Muscle layer of colon (tissue), 2 donors: Measurements from ENCODE around the gene ADGRD1.
A peak's percentile ranks its signal among the peaks of the same experiment; 100 is the strongest.

Experiments used
- H3K27ac ChIP-seq: one replicate; pipeline ENCODE4 v1.7.0; 2013; ENCODE audit warnings: low read depth, mild to moderate bottlenecking, low read length, moderate library complexity
- H3K27me3 ChIP-seq, 2 donors: one replicate each; pipeline ENCODE4 v1.7.0; 2013; ENCODE audit warnings: low read length in 2 of 2, mild to moderate bottlenecking in 2 of 2; ENCODE audit not compliant: insufficient read depth in 2 of 2, control insufficient read depth in 1 of 2
- H3K36me3 ChIP-seq: one replicate; pipeline ENCODE4 v1.7.0; 2013; ENCODE audit warnings: mild to moderate bottlenecking, low read length; ENCODE audit not compliant: insufficient read depth
- H3K4me1 ChIP-seq: one replicate; pipeline ENCODE4 v1.7.0; 2013; ENCODE audit warnings: mild to moderate bottlenecking, low read length; ENCODE audit not compliant: insufficient read depth
- H3K4me3 ChIP-seq, 2 donors: one replicate each; pipeline ENCODE4 v1.7.0; 2013; ENCODE audit warnings: low read length in 2 of 2, low read depth in 1 of 2, mild to moderate bottlenecking in 1 of 2, moderate library complexity in 1 of 2
- H3K9ac ChIP-seq: one replicate; pipeline ENCODE4 v1.7.0; 2013; ENCODE audit warnings: low read length
- H3K9me3 ChIP-seq: one replicate; pipeline ENCODE4 v1.7.0; 2013; ENCODE audit warnings: mild to moderate bottlenecking, low read length
- donor health status: abdominal sarcoma.
- donor health status: Adenocarcinoma of cecum.

ADGRD1 gene

GRCh38 chr12:131033486-131033885 lies 79.8 kb downstream of the ADGRD1 start:
- Histone ChIP-seq H3K9me3 (no peaks in the 10 kb centered on the region), H3K27ac (no peak overlapping the region), H3K27me3 (peaks cover 0 to 8% of the 10 kb centered on the region in 2 donors), H3K4me3 (no peak overlapping the region), H3K9ac (no peak overlapping the region), H3K36me3 (no peaks in the 10 kb centered on the region), H3K4me1 (peaks cover 8% of the 10 kb centered on the region)

GRCh38 chr12:131033886-131034482 lies 80.3 kb downstream of the ADGRD1 start:
- peaks cover 5% of the 10 kb centered on the region for H3K4me1 ChIP-seq
- no peak overlapping the region for H3K4me3 ChIP-seq
- H3K9me3 ChIP-seq = no peaks in the 10 kb centered on the region
- H3K36me3 ChIP-seq = no peaks in the 10 kb centered on the region
- no peak overlapping the region for H3K9ac ChIP-seq
- H3K27me3 ChIP-seq = peaks cover 0 to 8% of the 10 kb centered on the region in 2 donors
- H3K27ac ChIP-seq = no peak overlapping the region

DNA sequence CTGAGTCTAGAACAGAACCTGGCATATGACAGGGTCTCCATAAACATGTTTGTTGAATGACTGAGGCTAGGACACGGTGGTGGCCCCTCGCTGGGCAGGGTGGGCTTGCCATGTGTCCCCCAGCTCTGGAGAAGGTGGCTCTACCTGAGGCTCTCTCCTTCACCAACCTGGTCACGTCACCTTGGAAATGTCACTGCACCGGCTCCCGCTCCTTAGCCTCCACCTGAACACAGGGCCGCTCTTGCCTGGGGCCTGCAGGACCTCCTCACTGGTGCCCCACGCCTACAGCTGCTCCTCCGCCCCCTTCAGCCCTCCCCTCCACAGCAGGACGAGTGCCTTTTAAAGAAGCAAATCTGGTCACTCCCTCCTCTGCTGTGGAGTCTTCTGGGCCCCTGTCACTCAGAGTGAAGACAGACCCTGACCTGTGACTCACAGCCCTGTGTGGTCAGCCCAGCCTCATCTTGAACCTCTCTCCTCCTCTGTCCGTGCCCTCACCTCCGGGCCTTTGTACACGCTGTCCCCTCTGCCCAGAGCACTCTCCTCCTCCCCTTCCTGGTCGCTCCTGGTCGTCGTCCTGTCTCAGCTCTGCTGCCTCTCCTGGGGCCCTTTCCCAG lies 81.0 kb downstream of the ADGRD1 start:
- Histone ChIP-seq H3K36me3 (no peaks in the 10 kb centered on the region), H3K27me3 (peaks cover 0 to 8% of the 10 kb centered on the region in 2 donors), H3K4me1 (no peaks in the 10 kb centered on the region), H3K4me3 (peak overlapping the region in 1 of 2 donors; percentile 29), H3K9me3 (no peaks in the 10 kb centered on the region), H3K27ac (no peak overlapping the region), H3K9ac (no peak overlapping the region)

DNA sequence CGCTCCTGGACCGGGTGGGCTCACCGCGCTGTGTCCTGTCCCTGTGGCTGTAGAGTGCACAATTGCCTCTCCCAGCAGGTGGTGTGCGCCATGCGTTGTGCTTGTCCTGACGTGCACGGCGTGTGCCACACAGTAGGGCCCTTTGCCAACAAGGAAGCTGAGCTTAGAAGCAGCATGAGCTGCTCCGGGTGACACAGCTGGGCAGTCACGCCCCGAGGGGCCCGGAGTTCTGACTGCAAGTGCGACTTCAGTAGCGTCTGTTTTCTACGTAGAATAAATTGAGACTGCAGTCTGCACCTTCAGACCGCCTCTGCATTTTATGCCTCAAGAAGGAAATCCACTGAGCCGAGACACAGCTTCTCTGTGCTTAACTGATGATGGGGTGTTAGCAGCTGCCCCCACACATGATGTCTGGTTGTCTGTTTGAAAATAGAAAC lies 81.6 kb downstream of the ADGRD1 start:
- Histone ChIP-seq H3K9me3 (no peaks in the 10 kb centered on the region), H3K36me3 (no peaks in the 10 kb centered on the region), H3K4me3 (peak overlapping the region; percentile 11 to 29), H3K9ac (no peak overlapping the region), H3K27ac (no peak overlapping the region), H3K27me3 (peaks cover 0 to 8% of the 10 kb centered on the region in 2 donors), H3K4me1 (no peaks in the 10 kb centered on the region)

- H3K9ac ChIP-seq = no peak overlapping the region
- no peaks in the 10 kb centered on the region for H3K9me3 ChIP-seq
- H3K27me3 ChIP-seq = no peaks in the 10 kb centered on the region
- no peaks in the 10 kb centered on the region for H3K36me3 ChIP-seq
- H3K4me3 ChIP-seq = no peak overlapping the region
- H3K27ac ChIP-seq = no peak overlapping the region
- H3K4me1 ChIP-seq = no peaks in the 10 kb centered on the region
Measured at GRCh38 chr12:131038159-131038558, 84.5 kb downstream of the ADGRD1 start.

DNA sequence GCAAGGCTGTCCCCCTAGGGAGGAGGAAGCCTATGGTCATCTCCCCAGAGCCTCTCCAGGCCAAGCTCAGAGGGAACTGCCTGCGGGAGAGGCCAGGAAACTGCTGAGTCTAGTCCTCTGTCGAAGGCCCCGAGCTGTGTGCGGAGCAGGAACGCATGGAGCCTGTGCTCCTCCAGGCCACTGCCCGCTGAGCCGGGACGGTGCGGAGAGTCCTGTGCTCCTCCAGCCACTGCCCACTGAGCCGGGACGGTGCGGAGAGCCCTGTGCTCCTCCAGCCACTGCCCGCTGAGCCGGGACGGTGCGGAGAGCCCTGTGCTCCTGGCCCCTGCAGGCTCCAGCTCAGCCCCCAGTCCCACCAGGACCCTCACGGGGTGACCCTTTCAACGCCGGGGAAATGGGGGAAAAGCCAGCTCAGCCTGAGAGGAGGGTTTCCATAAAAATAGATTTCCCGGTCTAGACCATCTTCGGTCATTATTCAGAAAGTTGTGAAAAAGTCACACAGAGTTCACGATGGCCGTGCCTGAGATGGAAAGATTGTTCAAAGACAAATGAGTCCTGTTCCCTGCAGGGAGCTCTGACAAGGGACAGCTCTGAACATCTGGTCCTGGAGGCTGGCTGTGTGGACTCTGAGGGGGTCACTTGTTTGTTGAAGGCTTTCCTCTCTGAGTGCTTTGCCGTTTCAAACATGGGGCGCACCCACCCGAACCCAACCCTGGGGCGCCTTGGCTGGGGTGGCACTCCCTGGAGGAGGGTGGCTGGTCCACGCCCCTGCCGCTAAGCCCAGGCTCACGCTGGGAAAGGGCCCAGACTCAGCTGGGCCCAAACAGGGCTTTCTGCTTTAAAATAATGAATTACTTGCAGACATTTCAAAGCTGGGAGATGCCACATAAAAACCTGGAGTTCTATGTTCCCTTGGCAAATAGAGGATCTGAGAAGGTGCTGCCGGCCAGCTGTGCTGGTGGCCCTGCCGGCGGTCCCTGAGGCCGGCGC lies 85.5 kb downstream of the ADGRD1 start:
- H3K4me1 ChIP-seq = no peaks in the 10 kb centered on the region
- no peak overlapping the region for H3K27ac ChIP-seq
- no peak overlapping the region for H3K9ac ChIP-seq
- no peaks in the 10 kb centered on the region for H3K9me3 ChIP-seq
- no peaks in the 10 kb centered on the region for H3K36me3 ChIP-seq
- no peak overlapping the region for H3K4me3 ChIP-seq
- no peaks in the 10 kb centered on the region for H3K27me3 ChIP-seq

GRCh38 chr12:131040491-131040890 lies 86.8 kb downstream of the ADGRD1 start:
- Histone ChIP-seq H3K36me3 (no peaks in the 10 kb centered on the region), H3K4me3 (no peak overlapping the region), H3K27ac (no peak overlapping the region), H3K9me3 (no peaks in the 10 kb centered on the region), H3K9ac (no peak overlapping the region), H3K4me1 (no peaks in the 10 kb centered on the region), H3K27me3 (no peaks in the 10 kb centered on the region)

- Histone ChIP-seq H3K27me3 (no peaks in the 10 kb centered on the region), H3K4me1 (no peaks in the 10 kb centered on the region), H3K9ac (no peak overlapping the region), H3K36me3 (no peaks in the 10 kb centered on the region), H3K4me3 (no peak overlapping the region), H3K9me3 (no peaks in the 10 kb centered on the region), H3K27ac (no peak overlapping the region)
Measured at GRCh38 chr12:131041216-131041967, 87.7 kb downstream of the ADGRD1 start.

- no peaks in the 10 kb centered on the region for H3K36me3 ChIP-seq
- no peaks in the 10 kb centered on the region for H3K27me3 ChIP-seq
- H3K9ac ChIP-seq = no peak overlapping the region
- no peak overlapping the region for H3K4me3 ChIP-seq
- no peak overlapping the region for H3K27ac ChIP-seq
- H3K4me1 ChIP-seq = no peaks in the 10 kb centered on the region
- H3K9me3 ChIP-seq = no peaks in the 10 kb centered on the region
Measured at GRCh38 chr12:131041968-131042833, 88.5 kb downstream of the ADGRD1 start.

- Histone ChIP-seq H3K4me1 (no peaks in the 10 kb centered on the region), H3K36me3 (no peaks in the 10 kb centered on the region), H3K27me3 (no peaks in the 10 kb centered on the region), H3K9ac (no peak overlapping the region), H3K4me3 (no peak overlapping the region), H3K9me3 (no peaks in the 10 kb centered on the region), H3K27ac (no peak overlapping the region)
Measured at GRCh38 chr12:131042834-131043245, 89.1 kb downstream of the ADGRD1 start.
